Mesendoderm (in vitro differentiated cells): Measurements from ENCODE around the gene ANKRD55. TPM values are rescaled to one million over a fixed set of nuclear protein-coding genes. Genes with fewer than 3 reads are reported as not detected.

Experiments used
- DNase-seq: peaks from one replicate; pipeline ENCODE4 v3.0.0; 2013
- H2AK5ac ChIP-seq: 2 replicates; pipeline ENCODE4 v1.6.1; 2013; ENCODE audit warnings: low read length, inconsistent platforms
- H2BK120ac ChIP-seq: 2 replicates; pipeline ENCODE4 v1.6.1; 2013; ENCODE audit warnings: low read depth, mild to moderate bottlenecking, low read length, moderate library complexity, mixed read lengths
- H2BK15ac ChIP-seq: replicated peaks from 2 replicates; pipeline ENCODE4 v1.6.1; 2013; ENCODE audit warnings: low read depth, mild to moderate bottlenecking, moderate library complexity
- H2BK5ac ChIP-seq: 2 replicates; pipeline ENCODE4 v1.6.1; 2013; ENCODE audit warnings: low read length, inconsistent platforms
- H3K18ac ChIP-seq: 2 replicates; pipeline ENCODE4 v1.6.1; 2013; ENCODE audit warnings: mild to moderate bottlenecking, low read length, mixed read lengths
- H3K23ac ChIP-seq: one replicate; pipeline ENCODE4 v1.6.1; 2013; ENCODE audit warnings: low read length
- H3K27ac ChIP-seq: 2 replicates; pipeline ENCODE4 v1.5.1; 2013; ENCODE audit warnings: low read depth, mild to moderate bottlenecking, inconsistent platforms, low read length, moderate library complexity
- H3K27me3 ChIP-seq: 2 replicates; pipeline ENCODE4 v1.6.1; 2013; ENCODE audit warnings: low read length, control low read depth, mild to moderate bottlenecking, inconsistent platforms; ENCODE audit not compliant: insufficient read depth, poor library complexity
- H3K36me3 ChIP-seq: 2 replicates; pipeline ENCODE4 v1.6.1; 2013; ENCODE audit warnings: low read length, inconsistent platforms; ENCODE audit not compliant: control insufficient read depth, insufficient read depth
- H3K4ac ChIP-seq: one replicate; pipeline ENCODE4 v1.6.1; 2013; ENCODE audit warnings: low read depth, mild to moderate bottlenecking, low read length, moderate library complexity
- H3K4me1 ChIP-seq: 2 replicates; pipeline ENCODE4 v1.6.1; 2013; ENCODE audit warnings: low read depth, low read length, inconsistent platforms; ENCODE audit not compliant: control insufficient read depth
- H3K4me2 ChIP-seq: 2 replicates; pipeline ENCODE4 v1.6.1; 2013; ENCODE audit warnings: low read length
- H3K4me3 ChIP-seq: 2 replicates; pipeline ENCODE4 v1.5.1; 2013; ENCODE audit warnings: mild to moderate bottlenecking, low read length
- H3K56ac ChIP-seq: one replicate; pipeline ENCODE4 v1.6.1; 2013; ENCODE audit warnings: low read length
- H3K79me1 ChIP-seq: 2 replicates; pipeline ENCODE4 v1.6.1; 2013; ENCODE audit warnings: low read length, inconsistent platforms
- H3K79me2 ChIP-seq: 2 replicates; pipeline ENCODE4 v1.6.1; 2013; ENCODE audit warnings: mild to moderate bottlenecking, low read length; ENCODE audit not compliant: control insufficient read depth, insufficient read depth
- H3K9ac ChIP-seq: 2 replicates; pipeline ENCODE4 v1.6.1; 2013; ENCODE audit warnings: low read length, inconsistent platforms
- H4K5ac ChIP-seq: one replicate; pipeline ENCODE4 v1.6.1; 2013; ENCODE audit warnings: low read length
- H4K8ac ChIP-seq: one replicate; pipeline ENCODE4 v1.6.1; 2013; ENCODE audit warnings: low read depth, mild to moderate bottlenecking, control low read depth, low read length, moderate library complexity
- WGBS: extraction: QIAGEN DNeasy Blood & Tissue Kit; methylation state at CpG from one replicate; pipeline ENCODE4 v1.1.7; 2013; ENCODE audit warnings: low lambda C conversion rate, missing lambda C conversion rate; ENCODE audit not compliant: insufficient coverage; ENCODE audit errors: extremely low coverage; 5-methylcytosine and 5-hydroxymethylcytosine counted together
- small RNA-seq: library from polyadenylated mRNA; stranded (forward); fragments of <200 nt; extraction: miRNeasy Mini kit (QIAGEN cat#:217004); gene quantifications from one replicate; pipeline ENCODE3, GENCODE V24; 2013; ENCODE audit not compliant: insufficient read depth

ANKRD55 gene

DNA sequence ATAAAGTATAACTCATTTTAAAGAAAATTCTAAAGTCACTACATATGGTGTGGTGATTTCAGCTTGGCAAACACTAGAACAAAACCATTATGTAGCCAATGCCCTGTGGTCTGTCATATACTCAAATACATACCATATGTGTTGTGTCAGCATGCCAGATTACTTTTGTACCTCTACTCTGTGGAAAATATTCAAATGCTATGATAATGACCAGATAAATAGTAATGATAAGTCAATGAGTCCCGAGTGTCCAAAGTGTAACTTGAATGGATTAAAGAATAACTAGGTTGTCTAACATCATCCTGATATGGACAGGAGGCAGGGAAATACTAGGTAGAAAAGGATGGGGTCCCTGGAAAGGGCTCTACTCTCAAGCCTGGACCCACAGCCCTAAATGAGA is 180.4 kb downstream of the ANKRD55 start:
- no peak overlapping the region for H2AK5ac ChIP-seq
- H3K18ac ChIP-seq: no peak overlapping the region
- H3K4me2 ChIP-seq: no peak overlapping the region
- no peak overlapping the region for H3K56ac ChIP-seq
- H4K5ac ChIP-seq: no peak overlapping the region
- no peak overlapping the region for H3K4ac ChIP-seq
- H3K36me3 ChIP-seq: no peaks in the 10 kb centered on the region
- no peaks in the 10 kb centered on the region for H3K79me1 ChIP-seq
- H3K79me2 ChIP-seq: no peaks in the 10 kb centered on the region
- no peak overlapping the region for H4K8ac ChIP-seq
- no peak overlapping the region for H3K9ac ChIP-seq
- no peaks in the 10 kb centered on the region for H3K27me3 ChIP-seq
- no peak overlapping the region for H3K4me3 ChIP-seq
- H3K23ac ChIP-seq: no peak overlapping the region
- no peak overlapping the region for H2BK120ac ChIP-seq
- WGBS: no CpG with 5 or more reads among the region's 1 CpG
- no peak overlapping the region for H2BK15ac ChIP-seq
- no peak for DNase-seq
- H3K27ac ChIP-seq: no peak overlapping the region
- H2BK5ac ChIP-seq: no peak overlapping the region
- no peaks in the 10 kb centered on the region for H3K4me1 ChIP-seq

DNA sequence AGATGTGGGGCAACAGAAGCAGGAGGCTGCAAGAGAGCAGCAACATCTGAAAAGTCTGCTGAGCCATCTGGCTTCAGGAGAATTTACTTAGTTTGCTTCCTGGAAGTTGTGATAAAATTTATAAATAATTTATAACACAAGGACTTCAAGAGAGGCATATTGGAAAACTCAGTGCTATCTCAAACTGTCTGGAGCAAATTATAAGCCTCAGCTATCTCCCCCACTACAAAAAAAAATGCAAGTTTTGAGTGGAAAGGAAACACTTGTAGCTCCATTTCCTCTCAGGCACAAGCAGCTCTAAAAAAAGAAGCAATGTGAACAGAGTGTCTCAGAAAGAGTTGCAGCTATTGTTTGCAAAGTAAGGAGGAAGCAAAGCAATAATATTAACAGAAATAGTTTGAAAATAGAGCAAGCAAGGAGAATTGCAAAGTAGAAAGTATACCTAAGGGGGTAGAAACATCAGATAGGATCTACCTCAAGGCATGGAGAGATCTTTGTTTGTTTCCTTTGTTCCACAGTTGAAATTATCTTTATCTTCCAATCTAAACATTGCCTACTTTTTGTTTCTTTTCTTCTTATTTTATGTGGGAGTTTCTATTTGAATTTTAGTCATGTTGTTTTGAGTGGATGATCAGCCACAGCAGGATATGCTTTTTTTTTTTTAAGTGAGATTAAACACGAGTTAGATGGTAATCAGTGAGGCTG is 182.4 kb downstream of the ANKRD55 start:
- Histone ChIP-seq H3K4me1 (no peaks in the 10 kb centered on the region), H3K79me1 (no peaks in the 10 kb centered on the region), H3K27ac (no peak overlapping the region), H4K5ac (no peak overlapping the region), H2BK120ac (no peak overlapping the region), H3K9ac (no peak overlapping the region), H2AK5ac (no peak overlapping the region), H3K79me2 (no peaks in the 10 kb centered on the region), H3K23ac (no peak overlapping the region), H2BK5ac (no peak overlapping the region), H3K27me3 (no peaks in the 10 kb centered on the region), H3K18ac (no peak overlapping the region), H2BK15ac (no peak overlapping the region), H3K36me3 (no peaks in the 10 kb centered on the region), H3K56ac (no peak overlapping the region), H3K4ac (no peak overlapping the region), H4K8ac (no peak overlapping the region), H3K4me3 (no peak overlapping the region), H3K4me2 (no peak overlapping the region)
- DNase-seq: no peak
- no CpG with 5 or more reads among the region's 1 CpG for WGBS

Small RNAs within 50 kb of the gene (small RNA-seq; reads per million reads assigned to genes)
- gene RNA5SP184: not detected
- not detected for gene RNA5SP185
- gene RNU6-299P: not detected
